ENCODE results near the gene FKBP7. TPM values are rescaled to one million over a fixed set of nuclear protein-coding genes. Genes with fewer than 3 reads are reported as not detected.
"Not testable (repeated sequence)": the region's sequence is repeated elsewhere in the genome, so short reads cannot be mapped to it uniquely, and the experiment has no call there.

FKBP7 gene
- polyA plus RNA-seq, 1 donor (not counting 4 experiments of a cell fraction or from before 2014, with no cell fraction given): 2.4 TPM

DNA sequence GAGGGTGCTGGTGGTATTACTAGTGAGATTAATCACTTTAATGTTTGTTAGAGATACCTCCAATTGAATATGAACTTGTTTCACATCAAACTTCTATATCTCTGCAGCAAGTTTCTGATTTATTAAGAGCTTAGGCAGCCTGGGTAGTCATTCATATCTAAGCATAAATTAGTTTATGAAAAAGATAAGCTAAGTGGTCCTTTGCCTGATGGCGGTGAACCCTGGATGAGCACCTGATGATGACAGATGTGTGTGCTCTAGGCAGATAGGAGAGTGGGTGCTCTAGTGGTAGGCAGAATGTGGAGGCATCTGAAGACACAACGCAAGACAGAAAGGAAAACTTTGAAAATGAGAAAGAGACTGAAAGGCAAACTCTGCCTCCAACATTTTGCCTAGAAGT lies 5.0 kb downstream of the FKBP7 start:
- Histone ChIP-seq H3K36me3 (ENCODE audit: control insufficient read depth in 2 of 2, extremely low read depth in 1 of 2, insufficient read depth in 2 of 2, low read length in 2 of 2) (no peaks in the 10 kb centered on the region), H3K27me3 (ENCODE audit: control insufficient read depth, extremely low read depth, insufficient read depth, low read length) (no peaks in the 10 kb centered on the region), H2AFZ (ENCODE audit: control insufficient read depth, low read length) (no peak overlapping the region), H3K9me1 (ENCODE audit: control insufficient read depth, extremely low read depth, insufficient read depth, low read length) (no peaks in the 10 kb centered on the region), H4K20me1 (ENCODE audit: control insufficient read depth, extremely low read depth, insufficient read depth, low read length) (no peaks in the 10 kb centered on the region), H3K79me2 (ENCODE audit: control insufficient read depth, insufficient read depth, low read length) (no peaks in the 10 kb centered on the region), H3K4me1 (ENCODE audit: control insufficient read depth, extremely low read depth, insufficient read depth, low read length) (peaks cover 8% of the 10 kb centered on the region), H3K4me3 (ENCODE audit: control insufficient read depth in 2 of 3, extremely low read depth in 1 of 3, insufficient read depth in 2 of 3, low read depth in 1 of 3, low read length in 3 of 3) (no peak overlapping the region), H3K4me2 (ENCODE audit: control insufficient read depth, extremely low read depth, insufficient read depth, low read depth, low read length) (no peak overlapping the region), H3K9me3 (ENCODE audit: control insufficient read depth, low read depth, low read length) (no peaks in the 10 kb centered on the region), H3K9ac (ENCODE audit: control insufficient read depth, extremely low read depth, insufficient read depth, low read length) (no peak overlapping the region), H3K27ac (ENCODE audit: control insufficient read depth, insufficient read depth, low read length) (no peak overlapping the region)
- DNase-seq (ENCODE audit: low read depth, low spot score): no peak
- TF ChIP-seq, protein P1, sequence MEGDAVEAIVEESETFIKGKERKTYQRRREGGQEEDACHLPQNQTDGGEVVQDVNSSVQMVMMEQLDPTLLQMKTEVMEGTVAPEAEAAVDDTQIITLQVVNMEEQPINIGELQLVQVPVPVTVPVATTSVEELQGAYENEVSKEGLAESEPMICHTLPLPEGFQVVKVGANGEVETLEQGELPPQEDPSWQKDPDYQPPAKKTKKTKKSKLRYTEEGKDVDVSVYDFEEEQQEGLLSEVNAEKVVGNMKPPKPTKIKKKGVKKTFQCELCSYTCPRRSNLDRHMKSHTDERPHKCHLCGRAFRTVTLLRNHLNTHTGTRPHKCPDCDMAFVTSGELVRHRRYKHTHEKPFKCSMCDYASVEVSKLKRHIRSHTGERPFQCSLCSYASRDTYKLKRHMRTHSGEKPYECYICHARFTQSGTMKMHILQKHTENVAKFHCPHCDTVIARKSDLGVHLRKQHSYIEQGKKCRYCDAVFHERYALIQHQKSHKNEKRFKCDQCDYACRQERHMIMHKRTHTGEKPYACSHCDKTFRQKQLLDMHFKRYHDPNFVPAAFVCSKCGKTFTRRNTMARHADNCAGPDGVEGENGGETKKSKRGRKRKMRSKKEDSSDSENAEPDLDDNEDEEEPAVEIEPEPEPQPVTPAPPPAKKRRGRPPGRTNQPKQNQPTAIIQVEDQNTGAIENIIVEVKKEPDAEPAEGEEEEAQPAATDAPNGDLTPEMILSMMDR (optimal IDR thresholded peaks at IDR 0.05 in 1 of 3, IDR thresholded peaks at IDR 0.05 in 1 of 3, conservative IDR thresholded peaks at IDR 0.05 in 1 of 3; ENCODE audit: extremely low read depth in 1 of 3, insufficient read depth in 2 of 3, low read length in 3 of 3): no peak
- TF ChIP-seq EZH2 (IDR thresholded peaks at IDR 0.05; ENCODE audit: low read length): no peak
- FAIRE-seq: no peak
- dilution Hi-C loops (cut with MboI; ENCODE audit: extremely low pct_ligation_motif_present, low sequenced_read_pairs): no loop called here

DNA sequence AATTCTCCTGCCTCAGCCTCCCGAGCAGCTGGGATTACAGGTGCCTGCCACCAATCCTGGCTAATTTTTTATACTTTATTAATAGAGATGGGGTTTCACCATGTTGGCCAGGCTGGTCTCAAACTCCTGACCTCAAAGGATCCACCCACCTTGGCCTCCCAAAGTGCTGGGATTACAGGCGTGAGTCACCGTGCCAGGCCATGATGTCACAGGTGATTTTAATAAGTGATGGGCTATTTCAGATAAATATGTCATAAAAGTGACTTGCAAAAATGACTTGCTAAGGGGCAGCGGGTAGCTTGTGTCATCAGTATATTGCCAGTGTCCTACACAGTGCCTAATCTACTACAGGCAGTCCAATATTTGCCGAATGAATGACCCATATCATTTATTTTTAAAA lies 7.1 kb downstream of the FKBP7 start:
- H3K27ac ChIP-seq (ENCODE audit: control insufficient read depth, insufficient read depth, low read length); H3K27me3 ChIP-seq (ENCODE audit: control insufficient read depth, extremely low read depth, insufficient read depth, low read length); H3K9ac ChIP-seq (ENCODE audit: control insufficient read depth, extremely low read depth, insufficient read depth, low read length); H3K4me3 ChIP-seq (ENCODE audit: control insufficient read depth in 2 of 3, extremely low read depth in 1 of 3, insufficient read depth in 2 of 3, low read depth in 1 of 3, low read length in 3 of 3); H3K9me3 ChIP-seq (ENCODE audit: control insufficient read depth, low read depth, low read length); H3K36me3 ChIP-seq (ENCODE audit: control insufficient read depth in 2 of 2, extremely low read depth in 1 of 2, insufficient read depth in 2 of 2, low read length in 2 of 2); FAIRE-seq; dilution Hi-C loops (cut with MboI; ENCODE audit: extremely low pct_ligation_motif_present, low sequenced_read_pairs); H3K9me1 ChIP-seq (ENCODE audit: control insufficient read depth, extremely low read depth, insufficient read depth, low read length); H3K4me2 ChIP-seq (ENCODE audit: control insufficient read depth, extremely low read depth, insufficient read depth, low read depth, low read length); H3K79me2 ChIP-seq (ENCODE audit: control insufficient read depth, insufficient read depth, low read length); H3K4me1 ChIP-seq (ENCODE audit: control insufficient read depth, extremely low read depth, insufficient read depth, low read length); DNase-seq (ENCODE audit: low read depth, low spot score); H4K20me1 ChIP-seq (ENCODE audit: control insufficient read depth, extremely low read depth, insufficient read depth, low read length); H2AFZ ChIP-seq (ENCODE audit: control insufficient read depth, low read length): not testable (repeated sequence)

DNA sequence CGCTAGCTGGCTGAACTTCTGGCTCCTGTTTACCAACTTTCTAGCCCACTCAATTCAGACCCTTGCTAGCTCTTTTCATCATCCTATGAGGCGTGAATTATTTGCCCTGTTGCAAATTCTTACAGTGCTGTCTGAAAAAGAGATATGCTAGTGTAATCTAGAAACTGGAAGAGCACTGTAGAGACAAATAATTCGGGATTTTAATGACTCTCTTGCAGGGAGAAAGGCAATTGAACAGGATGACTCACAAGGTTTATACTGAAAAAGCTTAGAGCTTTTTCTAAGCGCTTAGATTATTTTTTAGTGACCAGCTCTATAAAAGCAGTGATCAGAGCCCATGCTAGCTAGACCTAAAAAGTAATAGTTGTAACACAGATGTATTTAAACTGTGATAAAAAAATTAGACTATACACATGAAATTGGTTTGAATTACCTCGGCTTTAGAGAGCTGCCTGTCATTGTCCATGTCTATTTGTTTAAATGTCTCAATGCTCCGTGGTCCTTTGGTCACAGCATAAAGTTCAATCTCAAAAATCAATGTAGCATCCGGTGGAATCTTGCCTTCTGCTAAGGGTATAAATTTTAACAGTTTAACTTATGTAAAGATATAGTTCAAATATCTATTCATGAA lies 9.1 kb downstream of the FKBP7 start:
- Histone ChIP-seq H3K9ac (ENCODE audit: control insufficient read depth, extremely low read depth, insufficient read depth, low read length) (no peak overlapping the region), H3K9me1 (ENCODE audit: control insufficient read depth, extremely low read depth, insufficient read depth, low read length) (no peaks in the 10 kb centered on the region), H3K79me2 (ENCODE audit: control insufficient read depth, insufficient read depth, low read length) (no peaks in the 10 kb centered on the region), H3K4me2 (ENCODE audit: control insufficient read depth, extremely low read depth, insufficient read depth, low read depth, low read length) (no peak overlapping the region), H3K27ac (ENCODE audit: control insufficient read depth, insufficient read depth, low read length) (no peak overlapping the region), H3K27me3 (ENCODE audit: control insufficient read depth, extremely low read depth, insufficient read depth, low read length) (no peaks in the 10 kb centered on the region), H3K36me3 (ENCODE audit: control insufficient read depth in 2 of 2, extremely low read depth in 1 of 2, insufficient read depth in 2 of 2, low read length in 2 of 2) (no peaks in the 10 kb centered on the region), H3K4me1 (ENCODE audit: control insufficient read depth, extremely low read depth, insufficient read depth, low read length) (peaks cover 3% of the 10 kb centered on the region), H3K9me3 (ENCODE audit: control insufficient read depth, low read depth, low read length) (no peaks in the 10 kb centered on the region), H3K4me3 (ENCODE audit: control insufficient read depth in 2 of 3, extremely low read depth in 1 of 3, insufficient read depth in 2 of 3, low read depth in 1 of 3, low read length in 3 of 3) (no peak overlapping the region), H2AFZ (ENCODE audit: control insufficient read depth, low read length) (no peak overlapping the region), H4K20me1 (ENCODE audit: control insufficient read depth, extremely low read depth, insufficient read depth, low read length) (no peaks in the 10 kb centered on the region)
- dilution Hi-C loops (cut with MboI; ENCODE audit: extremely low pct_ligation_motif_present, low sequenced_read_pairs): no loop called here
- FAIRE-seq (no peak), DNase-seq (ENCODE audit: low read depth, low spot score) (no peak)
- TF ChIP-seq EZH2 (IDR thresholded peaks at IDR 0.05; ENCODE audit: low read length): no peak
- TF ChIP-seq, protein P1 (optimal IDR thresholded peaks at IDR 0.05 in 1 of 3, IDR thresholded peaks at IDR 0.05 in 1 of 3, conservative IDR thresholded peaks at IDR 0.05 in 1 of 3; ENCODE audit: extremely low read depth in 1 of 3, insufficient read depth in 2 of 3, low read length in 3 of 3): no peak
